Fibroblast of mammary gland (primary cell): ENCODE results near the gene C17orf107.
"Not testable (repeated sequence)": the region's sequence is repeated elsewhere in the genome, so short reads cannot be mapped to it uniquely, and the experiment has no call there.

Experiments
- DNase-seq: peaks from one replicate; pipeline ENCODE4 v3.0.0-alpha.2; 2010; ENCODE audit warnings: low read depth
- H3K4me3 ChIP-seq: 2 replicates; pipeline ENCODE4 v1.5.1; 2011; ENCODE audit warnings: low read depth, mild to moderate bottlenecking, low read length, moderate library complexity; ENCODE audit not compliant: control insufficient read depth
- CTCF ChIP-seq: conservative IDR thresholded peaks from 2 replicates; pipeline ENCODE4 v1.5.1; 2011; ENCODE audit warnings: low read depth, low read length, inconsistent platforms; ENCODE audit not compliant: control insufficient read depth, insufficient read depth

The C17orf107 gene

GRCh38 chr17:4861052-4861451 lies 38.3 kb upstream of the C17orf107 start:
- no peak overlapping the region for H3K4me3 ChIP-seq
- no peak for TF ChIP-seq CTCF
- no peak for DNase-seq

GRCh38 chr17:4862720-4863119 lies 36.6 kb upstream of the C17orf107 start:
- TF ChIP-seq CTCF: no peak
- no peak for DNase-seq
- H3K4me3 ChIP-seq: no peak overlapping the region

GRCh38 chr17:4863321-4863720 lies 36.0 kb upstream of the C17orf107 start:
- TF ChIP-seq CTCF: no peak
- no peak overlapping the region for H3K4me3 ChIP-seq
- DNase-seq: no peak

GRCh38 chr17:4867535-4867934 lies 31.8 kb upstream of the C17orf107 start:
- not testable (repeated sequence) for DNase-seq

GRCh38 chr17:4869058-4869998 lies 30.0 kb upstream of the C17orf107 start:
- not testable (repeated sequence) for H3K4me3 ChIP-seq, DNase-seq

More at GRCh38 chr17:4867535-4867934, 31.8 kb upstream of the C17orf107 start:
- H3K4me3 ChIP-seq: not testable (repeated sequence)

GRCh38 chr17:4870855-4871254 lies 28.5 kb upstream of the C17orf107 start:
- H3K4me3 ChIP-seq: no peak overlapping the region
- TF ChIP-seq CTCF: no peak
- no peak for DNase-seq

- no peak overlapping the region for H3K4me3 ChIP-seq
- TF ChIP-seq CTCF: no peak
- DNase-seq: no peak
Observed at GRCh38 chr17:4872786-4873185, 26.6 kb upstream of the C17orf107 start.

- H3K4me3 ChIP-seq: no peak overlapping the region
- no peak for TF ChIP-seq CTCF
- no peak for DNase-seq
Observed at GRCh38 chr17:4877089-4877488, 22.2 kb upstream of the C17orf107 start.
